DOHH2 (cell line): ENCODE measurements around the gene ANXA9.

Experiments used
- H3F3A ChIP-seq: fragments of 200-600 bp; sonication (generic), shearing (Covaris generic); 2 replicates; pipeline ENCODE4 v1.6.0; 2016; ENCODE audit warnings: antibody characterized with exemption, mild to moderate bottlenecking; ENCODE audit not compliant: control insufficient read depth, insufficient read depth
- H3K27ac ChIP-seq: fragments of 200-600 bp; sonication (generic); 2 replicates; pipeline ENCODE4 v1.5.1; 2014; ENCODE audit warnings: low read depth, mild to moderate bottlenecking, low read length, moderate library complexity
- H3K27me3 ChIP-seq: fragments of 200-600 bp; sonication (generic); 2 replicates; pipeline ENCODE4 v1.6.1; 2014; ENCODE audit warnings: mild to moderate bottlenecking, low read length, mixed read lengths; ENCODE audit not compliant: control insufficient read depth
- H3K36me3 ChIP-seq: fragments of 200-600 bp; sonication (generic); 2 replicates; pipeline ENCODE4 v1.6.1; 2014; ENCODE audit warnings: mild to moderate bottlenecking, low read length, moderate library complexity, mixed read lengths; ENCODE audit not compliant: control insufficient read depth
- H3K4me1 ChIP-seq: fragments of 200-600 bp; sonication (generic); 2 replicates; pipeline ENCODE4 v1.6.1; 2014; ENCODE audit warnings: mild to moderate bottlenecking, low read length, mixed read lengths; ENCODE audit not compliant: control insufficient read depth
- H3K4me2 ChIP-seq: fragments of 200-600 bp; sonication (generic); 2 replicates; pipeline ENCODE4 v1.6.0; 2014; ENCODE audit warnings: mild to moderate bottlenecking, low read length, moderate library complexity
- H3K4me3 ChIP-seq: fragments of 200-600 bp; sonication (generic); 2 replicates; pipeline ENCODE4 v1.5.1; 2014; ENCODE audit warnings: mild to moderate bottlenecking, low read length, mixed read lengths
- H3K79me2 ChIP-seq: fragments of 200-600 bp; sonication (generic); 2 replicates; pipeline ENCODE4 v1.6.1; 2014; ENCODE audit warnings: mild to moderate bottlenecking, low read length, mixed read lengths; ENCODE audit not compliant: control insufficient read depth
- H3K9me2 ChIP-seq: fragments of 200-600 bp; sonication (generic); replicated peaks from 2 replicates; pipeline ENCODE4 v1.6.1; 2014; ENCODE audit warnings: mild to moderate bottlenecking, low read length, mixed read lengths; ENCODE audit not compliant: control insufficient read depth
- H3K9me3 ChIP-seq: fragments of 200-600 bp; sonication (generic); 2 replicates; pipeline ENCODE4 v1.6.1; 2014; ENCODE audit warnings: antibody characterized with exemption, low read length, mixed read lengths; ENCODE audit not compliant: control insufficient read depth, insufficient read depth
- H4K20me1 ChIP-seq: fragments of 200-600 bp; sonication (generic); 2 replicates; pipeline ENCODE4 v1.6.0; 2014; ENCODE audit warnings: low read depth, mild to moderate bottlenecking, antibody characterized with exemption, low read length, moderate library complexity; ENCODE audit not compliant: control insufficient read depth, insufficient read depth
- CTCF ChIP-seq: fragments of 200-600 bp; sonication (generic); IDR thresholded peaks from one replicate; pipeline ENCODE4 v1.5.1; 2014; ENCODE audit warnings: antibody characterized with exemption, mild to moderate bottlenecking, low read depth, low read length; ENCODE audit not compliant: poor library complexity, severe bottlenecking
- EZH2phosphoT487 ChIP-seq: fragments of 200-600 bp; sonication (generic); IDR thresholded peaks from 2 replicates; pipeline ENCODE4 v1.6.1; 2017; ENCODE audit warnings: borderline replicate concordance, mild to moderate bottlenecking, antibody characterized with exemption, low read length, moderate library complexity, mixed read lengths

Gene ANXA9

DNA sequence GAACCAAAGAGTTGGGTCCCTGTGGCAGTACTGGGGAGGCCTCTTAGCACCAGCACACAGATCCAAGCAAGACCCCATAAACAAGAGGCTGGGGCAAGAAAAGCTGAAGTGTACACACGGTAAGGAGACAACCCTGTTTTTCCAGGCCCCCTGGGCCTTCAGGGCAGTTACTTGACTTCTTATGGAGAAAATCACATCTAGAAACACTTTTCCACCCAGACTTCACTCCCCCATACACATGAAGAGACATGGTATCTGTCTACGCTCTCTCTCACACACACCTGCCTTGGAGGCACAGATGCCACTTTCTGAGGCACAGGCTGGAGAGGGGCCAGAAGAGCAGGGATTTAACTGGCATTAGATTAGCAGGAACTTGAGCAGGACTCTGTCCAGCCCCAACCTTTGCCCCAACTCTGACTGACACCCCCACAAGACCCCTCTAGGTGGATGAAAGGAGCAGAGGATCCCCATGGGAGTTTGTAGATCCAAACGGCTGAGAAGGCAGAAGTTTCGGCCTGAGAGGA, 9.6 kb upstream of the ANXA9 start:
- H3K27me3 ChIP-seq = no peaks in the 10 kb centered on the region
- H3K4me1 ChIP-seq = peaks cover 43% of the 10 kb centered on the region
- H3K9me2 ChIP-seq = no peaks in the 10 kb centered on the region
- H4K20me1 ChIP-seq = peaks cover 3% of the 10 kb centered on the region; the same call in 1 of the 2 replicates
- peaks cover 72% of the 10 kb centered on the region for H3K79me2 ChIP-seq
- peaks cover 52% of the 10 kb centered on the region for H3K36me3 ChIP-seq
- TF ChIP-seq EZH2phosphoT487 (no peak), CTCF (no peak)
- H3K27ac ChIP-seq = 0 out of 2 replicates have a peak overlapping the region, but pooled peaks have one; percentile 50
- H3K4me2 ChIP-seq = peak overlapping the region; percentile 84
- H3F3A ChIP-seq = peaks cover 9% of the 10 kb centered on the region
- H3K9me3 ChIP-seq = no peaks in the 10 kb centered on the region
- peak overlapping the region; percentile 90 for H3K4me3 ChIP-seq

GRCh38 chr1:150973258-150973835, 8.7 kb upstream of the ANXA9 start:
- Histone ChIP-seq H3F3A (peaks cover 9% of the 10 kb centered on the region), H3K79me2 (peaks cover 72% of the 10 kb centered on the region), H3K9me3 (no peaks in the 10 kb centered on the region), H3K27me3 (no peaks in the 10 kb centered on the region), H3K9me2 (no peaks in the 10 kb centered on the region), H4K20me1 (peaks cover 3% of the 10 kb centered on the region; the same call in 1 of the 2 replicates), H3K4me1 (peaks cover 49% of the 10 kb centered on the region), H3K36me3 (peaks cover 43% of the 10 kb centered on the region), H3K27ac (peak overlapping the region; percentile 50), H3K4me2 (peak overlapping the region; percentile 84), H3K4me3 (peak overlapping the region; percentile 90)
- no peak for TF ChIP-seq CTCF
- no peak for TF ChIP-seq EZH2phosphoT487

GRCh38 chr1:150973836-150974579, 8.1 kb upstream of the ANXA9 start:
- Histone ChIP-seq H3K4me3 (peak overlapping the region; percentile 90), H3K9me3 (no peaks in the 10 kb centered on the region), H3K9me2 (no peaks in the 10 kb centered on the region), H3K4me1 (peaks cover 56% of the 10 kb centered on the region), H3K4me2 (peak overlapping the region; percentile 84), H3K27me3 (no peaks in the 10 kb centered on the region), H3K27ac (peak overlapping the region; percentile 50), H3F3A (peaks cover 9% of the 10 kb centered on the region), H4K20me1 (peaks cover 3% of the 10 kb centered on the region; the same call in 1 of the 2 replicates), H3K36me3 (peaks cover 37% of the 10 kb centered on the region), H3K79me2 (peaks cover 65% of the 10 kb centered on the region)
- TF ChIP-seq EZH2phosphoT487 (no peak), CTCF (no peak)
